GM12874 (cell line): ENCODE results near the gene MEX3A.
A peak's percentile ranks its signal among the peaks of the same experiment; 100 is the strongest.

Experiments used
- TF ChIP-seq, protein P1 (sequence below): IDR thresholded peaks from 2 replicates; pipeline ENCODE4 v1.5.1; 2011; ENCODE audit warnings: low read depth, mild to moderate bottlenecking, control low read depth, low read length, moderate library complexity; ENCODE audit not compliant: insufficient read depth

MEX3A gene

GRCh38 chr1:156101880-156102279 lies 19.6 kb upstream of the MEX3A start:
- TF ChIP-seq, protein P1, sequence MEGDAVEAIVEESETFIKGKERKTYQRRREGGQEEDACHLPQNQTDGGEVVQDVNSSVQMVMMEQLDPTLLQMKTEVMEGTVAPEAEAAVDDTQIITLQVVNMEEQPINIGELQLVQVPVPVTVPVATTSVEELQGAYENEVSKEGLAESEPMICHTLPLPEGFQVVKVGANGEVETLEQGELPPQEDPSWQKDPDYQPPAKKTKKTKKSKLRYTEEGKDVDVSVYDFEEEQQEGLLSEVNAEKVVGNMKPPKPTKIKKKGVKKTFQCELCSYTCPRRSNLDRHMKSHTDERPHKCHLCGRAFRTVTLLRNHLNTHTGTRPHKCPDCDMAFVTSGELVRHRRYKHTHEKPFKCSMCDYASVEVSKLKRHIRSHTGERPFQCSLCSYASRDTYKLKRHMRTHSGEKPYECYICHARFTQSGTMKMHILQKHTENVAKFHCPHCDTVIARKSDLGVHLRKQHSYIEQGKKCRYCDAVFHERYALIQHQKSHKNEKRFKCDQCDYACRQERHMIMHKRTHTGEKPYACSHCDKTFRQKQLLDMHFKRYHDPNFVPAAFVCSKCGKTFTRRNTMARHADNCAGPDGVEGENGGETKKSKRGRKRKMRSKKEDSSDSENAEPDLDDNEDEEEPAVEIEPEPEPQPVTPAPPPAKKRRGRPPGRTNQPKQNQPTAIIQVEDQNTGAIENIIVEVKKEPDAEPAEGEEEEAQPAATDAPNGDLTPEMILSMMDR: no peak

DNA sequence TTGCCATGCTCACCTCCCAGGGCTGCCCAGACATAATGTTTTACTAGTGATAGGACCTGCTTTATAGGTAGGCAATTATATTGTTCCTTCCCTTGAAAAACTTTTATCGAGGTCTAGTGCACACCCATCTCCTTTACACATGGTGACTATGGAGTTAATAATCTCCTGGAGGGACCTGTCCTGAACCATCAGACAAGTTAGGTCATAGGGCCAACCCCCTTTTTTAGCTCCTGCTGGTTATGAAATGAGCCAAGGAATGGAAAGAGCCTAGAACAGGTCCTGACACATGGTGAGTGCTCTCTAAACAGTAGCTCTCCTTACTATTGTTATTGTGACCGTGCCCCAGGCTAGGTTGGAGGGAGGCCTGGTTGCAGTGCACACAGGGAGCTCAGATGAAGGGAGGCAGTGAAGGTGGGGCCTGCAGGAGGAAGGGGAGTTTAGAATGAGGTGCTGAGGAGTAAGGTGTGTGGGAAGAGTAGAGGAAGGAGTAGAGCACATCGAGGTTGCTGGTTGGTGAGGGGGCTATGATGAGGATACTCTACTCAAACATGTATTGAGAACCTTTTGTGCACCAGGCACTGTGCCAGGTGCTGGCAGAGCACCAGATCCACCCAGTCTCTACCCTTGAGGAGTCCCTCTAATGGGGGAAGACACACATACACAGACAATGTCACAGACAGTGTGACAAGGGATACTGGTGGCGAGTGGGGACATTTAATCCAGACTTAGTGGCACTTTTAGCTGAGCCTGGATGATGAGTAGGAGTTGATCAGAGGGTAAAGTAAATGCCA lies 18.1 kb upstream of the MEX3A start:
- TF ChIP-seq, protein P1: no peak

DNA sequence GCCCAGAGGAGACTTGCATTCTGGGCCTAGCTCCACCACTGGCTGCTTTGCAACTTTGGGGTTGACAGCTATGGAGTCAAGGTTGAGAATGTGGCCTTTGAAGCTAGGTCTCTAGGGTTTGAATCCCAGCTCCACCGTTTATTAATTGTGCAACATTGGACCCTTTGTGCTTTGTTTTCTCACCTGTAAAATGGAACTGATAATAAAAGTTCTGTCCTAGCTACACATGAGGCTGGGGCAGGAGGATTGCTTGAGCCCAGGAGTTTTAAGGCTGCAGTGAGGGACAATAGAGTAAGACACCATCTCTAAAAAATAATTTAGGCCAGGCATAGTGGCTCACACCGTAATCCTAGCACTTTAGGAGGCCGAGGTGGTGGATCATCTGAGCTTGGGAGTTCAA lies 17.0 kb upstream of the MEX3A start:
- TF ChIP-seq, protein P1: no peak

- TF ChIP-seq, protein P1: no peak
Observed at GRCh38 chr1:156098784-156099183, 16.5 kb upstream of the MEX3A start.

DNA sequence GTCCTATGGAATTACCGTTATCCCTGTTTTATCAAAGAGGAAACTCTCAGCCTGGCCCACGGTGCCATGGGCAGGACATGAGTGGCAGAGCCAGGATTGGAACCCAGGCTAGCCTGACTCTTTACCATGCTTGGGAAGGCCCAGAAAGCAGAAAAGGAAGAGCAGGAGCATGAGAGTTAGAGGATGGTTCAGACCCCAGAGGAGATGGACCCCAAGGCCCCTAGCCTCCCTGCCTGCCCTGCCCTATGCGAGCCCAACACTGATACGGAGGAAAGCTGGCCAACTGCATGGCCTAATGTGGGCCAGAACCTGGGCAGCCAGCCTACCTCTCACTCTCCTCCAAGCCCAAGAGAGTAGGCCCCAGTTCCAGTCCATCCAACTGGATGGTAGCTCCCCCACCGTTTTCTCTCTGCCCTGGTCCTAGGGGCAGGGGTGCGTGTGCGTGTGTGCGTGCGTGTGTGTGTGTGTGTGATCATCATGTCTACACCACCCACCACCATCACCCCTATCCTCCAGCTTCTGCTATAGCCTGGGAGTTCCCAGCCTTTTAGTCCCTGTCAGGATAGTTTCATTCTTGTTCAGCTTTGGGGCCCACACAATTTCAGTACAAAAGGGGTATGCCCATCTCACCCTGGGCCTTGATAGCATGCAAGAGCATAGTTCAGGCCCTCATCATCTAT lies 15.4 kb upstream of the MEX3A start:
- TF ChIP-seq, protein P1: no peak

DNA sequence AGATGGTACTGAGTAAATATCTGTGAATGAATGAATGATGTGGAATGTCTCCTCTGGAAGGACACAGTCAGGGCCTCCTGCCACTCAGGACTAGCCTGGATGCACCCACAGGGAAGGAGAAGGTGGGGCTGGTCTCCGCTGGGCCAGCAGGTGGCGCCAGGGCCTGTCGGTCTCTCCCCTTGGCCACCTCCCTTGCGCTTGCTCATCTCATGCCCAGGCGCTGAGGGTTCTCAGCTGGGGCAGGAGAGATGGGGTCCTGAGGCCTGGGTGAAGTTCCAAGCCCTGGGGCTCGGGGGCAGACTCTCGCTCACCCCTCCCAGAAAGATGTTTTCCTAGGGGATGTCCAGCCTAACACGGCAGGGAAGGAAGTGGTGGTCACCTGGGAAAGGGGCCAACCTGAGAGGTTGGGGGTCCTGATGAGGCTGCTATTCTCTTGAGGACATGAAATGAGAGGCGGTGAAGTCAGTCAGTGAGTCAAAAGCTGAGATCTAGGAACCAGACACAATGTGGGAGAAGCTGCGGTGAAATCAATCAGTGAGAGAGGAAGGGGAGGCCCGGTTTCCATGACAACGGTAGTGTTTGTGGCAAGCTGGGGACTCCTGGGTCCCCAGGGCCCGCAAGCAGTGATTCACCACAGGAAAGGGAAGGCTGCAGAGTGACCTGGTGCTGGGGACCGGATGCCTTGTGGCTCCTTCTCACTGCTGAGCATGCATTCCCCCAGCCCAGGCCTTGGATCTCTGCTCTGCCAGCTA lies 14.6 kb upstream of the MEX3A start:
- TF ChIP-seq, protein P1: peak; percentile 97

GRCh38 chr1:156095906-156096508 lies 13.7 kb upstream of the MEX3A start:
- TF ChIP-seq, protein P1: no peak
